Measurements from ENCODE around the gene NKTR.

Gene NKTR

GRCh38 chr3:42672515-42672914 lies 72.0 kb downstream of the NKTR start:
- DNase-seq (ENCODE audit: low spot score) = no peak

GRCh38 chr3:42673082-42673481 lies 72.6 kb downstream of the NKTR start:
- DNase-seq (ENCODE audit: low spot score) (no peak), ATAC-seq (ENCODE audit: low read depth) (no peak)
- Histone ChIP-seq H3K27ac (ENCODE audit: poor library complexity, severe bottlenecking) (no peak overlapping the region), H3K4me3 (ENCODE audit: severe bottlenecking) (no peak overlapping the region), H3K27me3 (ENCODE audit: insufficient read depth, poor library complexity, severe bottlenecking) (no peaks in the 10 kb centered on the region), H3K9me3 (ENCODE audit: severe bottlenecking) (peaks cover 2% of the 10 kb centered on the region), H3K4me1 (ENCODE audit: insufficient read depth, poor library complexity, severe bottlenecking) (no peaks in the 10 kb centered on the region), H3K36me3 (ENCODE audit: low read depth) (no peaks in the 10 kb centered on the region)
- no peak for TF ChIP-seq CTCF (IDR thresholded peaks at IDR 0.05; ENCODE audit: poor library complexity, severe bottlenecking)

More at GRCh38 chr3:42672515-42672914, 72.0 kb downstream of the NKTR start:
- H3K9me3 ChIP-seq (ENCODE audit: severe bottlenecking) = peaks cover 2% of the 10 kb centered on the region
- H3K27ac ChIP-seq (ENCODE audit: poor library complexity, severe bottlenecking) = no peak overlapping the region
- H3K4me1 ChIP-seq (ENCODE audit: insufficient read depth, poor library complexity, severe bottlenecking) = no peaks in the 10 kb centered on the region
- no peak for TF ChIP-seq CTCF (IDR thresholded peaks at IDR 0.05; ENCODE audit: poor library complexity, severe bottlenecking)
- H3K36me3 ChIP-seq (ENCODE audit: low read depth) = no peaks in the 10 kb centered on the region
- no peak for ATAC-seq (ENCODE audit: low read depth)
- H3K27me3 ChIP-seq (ENCODE audit: insufficient read depth, poor library complexity, severe bottlenecking) = no peaks in the 10 kb centered on the region
- H3K4me3 ChIP-seq (ENCODE audit: severe bottlenecking) = no peak overlapping the region

- Histone ChIP-seq H3K4me1 (ENCODE audit: insufficient read depth, poor library complexity, severe bottlenecking) (no peaks in the 10 kb centered on the region), H3K27ac (ENCODE audit: poor library complexity, severe bottlenecking) (no peak overlapping the region), H3K36me3 (ENCODE audit: low read depth) (no peaks in the 10 kb centered on the region), H3K9me3 (ENCODE audit: severe bottlenecking) (peaks cover 2% of the 10 kb centered on the region), H3K4me3 (ENCODE audit: severe bottlenecking) (no peak overlapping the region), H3K27me3 (ENCODE audit: insufficient read depth, poor library complexity, severe bottlenecking) (no peaks in the 10 kb centered on the region)
- DNase-seq (ENCODE audit: low spot score) (no peak), ATAC-seq (ENCODE audit: low read depth) (no peak)
- TF ChIP-seq CTCF (IDR thresholded peaks at IDR 0.05; ENCODE audit: poor library complexity, severe bottlenecking) = no peak
Observed at GRCh38 chr3:42674146-42674545, 73.7 kb downstream of the NKTR start.

GRCh38 chr3:42675909-42676308 lies 75.4 kb downstream of the NKTR start:
- Histone ChIP-seq H3K36me3 (ENCODE audit: low read depth) (no peaks in the 10 kb centered on the region), H3K27ac (ENCODE audit: poor library complexity, severe bottlenecking) (no peak overlapping the region), H3K4me1 (ENCODE audit: insufficient read depth, poor library complexity, severe bottlenecking) (no peaks in the 10 kb centered on the region), H3K4me3 (ENCODE audit: severe bottlenecking) (no peak overlapping the region), H3K9me3 (ENCODE audit: severe bottlenecking) (peaks cover 2% of the 10 kb centered on the region), H3K27me3 (ENCODE audit: insufficient read depth, poor library complexity, severe bottlenecking) (no peaks in the 10 kb centered on the region)
- ATAC-seq (ENCODE audit: low read depth) (no peak), DNase-seq (ENCODE audit: low spot score) (no peak)
- TF ChIP-seq CTCF (IDR thresholded peaks at IDR 0.05; ENCODE audit: poor library complexity, severe bottlenecking) = no peak

- Histone ChIP-seq H3K27ac (ENCODE audit: poor library complexity, severe bottlenecking) (no peak overlapping the region), H3K27me3 (ENCODE audit: insufficient read depth, poor library complexity, severe bottlenecking) (no peaks in the 10 kb centered on the region), H3K4me1 (ENCODE audit: insufficient read depth, poor library complexity, severe bottlenecking) (no peaks in the 10 kb centered on the region), H3K9me3 (ENCODE audit: severe bottlenecking) (peaks cover 2% of the 10 kb centered on the region), H3K36me3 (ENCODE audit: low read depth) (no peaks in the 10 kb centered on the region), H3K4me3 (ENCODE audit: severe bottlenecking) (no peak overlapping the region)
- DNase-seq (ENCODE audit: low spot score) = no peak
- TF ChIP-seq CTCF (IDR thresholded peaks at IDR 0.05; ENCODE audit: poor library complexity, severe bottlenecking) = no peak
- no peak for ATAC-seq (ENCODE audit: low read depth)
Observed at GRCh38 chr3:42678447-42678846, 78.0 kb downstream of the NKTR start.

Measured in RWPE2 (cell line).